M059J (cell line): ENCODE measurements around the gene TBX19. TPM values are rescaled to one million over a fixed set of nuclear protein-coding genes. Genes with fewer than 3 reads are reported as not detected.

ENCODE experiments used
- DNase-seq: peaks from one replicate; pipeline ENCODE4 v3.0.0-alpha.2; 2012; ENCODE audit warnings: low read depth
- total RNA-seq: library from RNA; depleted of rRNA; stranded (reverse); fragments of >200 nt; shearing (Covaris generic); gene quantifications from 2 replicates; pipeline ENCODE4 v1.2.3, GENCODE V29; 2014; rRNA removed

TBX19 gene
- total RNA-seq = 0.54 and 1.1 TPM in 2 replicates

DNA sequence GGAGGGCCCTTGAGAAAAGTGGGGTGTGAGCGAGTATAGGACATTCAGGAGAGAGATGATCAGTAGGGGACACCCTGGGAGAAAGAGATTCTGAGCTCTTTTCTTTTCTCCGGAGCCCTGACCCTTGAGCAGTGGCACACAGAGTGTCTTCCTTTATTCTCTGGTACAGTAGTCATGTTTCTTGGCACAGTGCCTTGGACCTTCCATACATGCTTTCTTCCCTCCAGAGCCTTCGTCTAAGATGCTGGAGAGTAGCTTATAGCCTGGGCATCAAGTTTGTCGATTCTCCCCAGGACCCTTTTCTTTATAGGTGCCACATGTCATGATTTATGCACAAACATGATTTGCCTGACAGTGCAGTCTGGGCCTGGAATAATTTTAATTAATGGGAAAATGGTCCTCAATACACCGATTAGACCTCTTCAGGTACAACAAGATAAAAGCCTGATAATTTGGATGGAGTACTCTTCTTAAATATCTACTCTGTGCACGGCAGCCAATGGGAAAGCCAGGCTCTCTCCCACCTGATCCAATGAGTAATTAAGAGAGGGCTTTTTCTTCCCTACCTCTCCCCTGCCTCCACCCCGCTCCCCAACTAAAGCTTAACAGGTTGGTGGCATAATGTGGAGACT lies at the start of gene TBX19:
Gene TBX19 (plus strand): TSS at position 582 of the 632 bp plus-strand sequence. CDS start 214 bp downstream, outside the sequence.
- no peak for DNase-seq

DNA sequence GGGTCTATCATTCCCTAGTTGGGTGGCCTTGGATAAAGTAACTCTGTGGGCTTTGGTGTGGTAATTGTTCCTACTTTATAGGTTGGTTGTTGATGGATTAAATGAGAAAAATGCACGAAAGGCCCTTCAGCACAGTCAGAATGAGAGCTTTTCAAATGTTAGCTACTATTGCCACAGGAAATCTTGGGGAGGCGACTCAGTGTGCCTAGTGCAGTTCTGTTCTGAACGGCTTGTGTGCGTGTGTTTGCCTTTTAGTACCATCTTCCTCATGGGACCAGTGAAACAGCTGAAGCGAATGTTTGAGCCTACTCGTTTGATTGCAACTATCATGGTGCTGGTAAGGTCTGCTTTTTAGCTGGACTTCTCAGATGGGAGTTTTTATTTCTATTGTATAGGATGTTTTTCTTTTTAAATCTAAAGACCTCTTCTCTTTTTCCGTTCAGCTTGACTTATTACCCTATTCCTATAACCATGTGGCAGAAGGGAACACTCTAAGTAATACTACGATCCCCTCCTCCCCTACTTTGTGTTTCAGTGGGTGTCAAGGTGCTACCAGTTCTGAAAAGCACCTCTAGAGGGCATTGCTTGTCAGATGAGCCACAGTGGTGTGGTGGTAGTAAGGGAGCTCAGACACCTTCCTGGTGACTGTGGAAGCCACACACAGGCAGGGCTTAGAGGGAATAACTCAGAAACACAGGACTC lies 45.7 kb upstream of the TBX19 start:
- peak; percentile 65 for DNase-seq

- DNase-seq = no peak
Observed at GRCh38 chr1:168235548-168235885, 45.2 kb upstream of the TBX19 start.

- DNase-seq = no peak
Observed at GRCh38 chr1:168235937-168236336, 44.7 kb upstream of the TBX19 start.

- no peak for DNase-seq
Observed at GRCh38 chr1:168236836-168237611, 43.7 kb upstream of the TBX19 start.

DNA sequence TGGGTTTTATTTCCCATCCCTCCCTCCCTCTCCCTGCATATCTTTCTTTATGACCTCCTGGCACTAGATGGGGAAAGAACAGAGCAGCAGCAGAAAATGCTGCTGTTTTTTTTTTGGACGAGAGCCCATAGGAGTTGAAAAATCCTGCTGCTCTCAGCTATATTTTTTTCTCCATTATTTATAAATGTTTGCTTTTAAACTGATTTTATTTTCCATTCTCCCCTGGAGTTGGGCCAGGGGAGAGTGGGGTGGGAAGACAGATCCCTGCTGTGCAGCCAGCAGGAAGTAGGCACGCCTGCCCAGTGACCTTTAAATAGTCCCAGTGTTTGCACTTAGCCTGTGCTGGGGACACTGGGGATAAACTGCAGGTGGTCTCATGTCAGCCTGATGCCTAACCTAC lies 37.5 kb upstream of the TBX19 start:
- DNase-seq = no peak

DNA sequence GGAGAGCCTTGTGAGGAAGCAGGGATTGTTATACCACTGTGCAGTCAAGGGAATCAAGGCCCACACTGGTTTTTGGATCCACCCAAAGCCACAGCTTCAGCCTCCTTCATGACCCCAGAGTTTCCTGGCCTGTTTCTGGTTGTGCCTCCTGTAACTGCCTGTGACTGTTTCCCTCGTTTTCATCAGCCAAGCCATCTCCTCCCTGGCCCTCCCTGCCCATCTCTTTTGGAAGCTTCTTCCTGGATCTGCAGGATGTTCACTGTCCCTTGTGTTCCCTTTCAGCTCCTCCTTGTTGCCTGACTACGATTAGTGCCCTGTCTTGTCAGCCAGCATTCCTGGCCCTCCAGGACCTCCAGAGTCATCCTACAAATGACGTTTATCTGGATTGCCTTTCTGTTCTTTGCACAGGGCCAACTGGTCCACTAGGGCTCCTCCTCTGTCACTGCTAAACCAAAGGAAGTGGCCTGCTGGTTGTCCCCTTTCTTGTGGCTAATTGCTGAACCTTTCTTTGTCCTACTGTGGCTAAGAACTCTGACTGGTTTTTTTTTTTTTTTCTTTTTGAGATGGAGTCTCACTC lies 37.0 kb upstream of the TBX19 start:
- DNase-seq = no peak

DNA sequence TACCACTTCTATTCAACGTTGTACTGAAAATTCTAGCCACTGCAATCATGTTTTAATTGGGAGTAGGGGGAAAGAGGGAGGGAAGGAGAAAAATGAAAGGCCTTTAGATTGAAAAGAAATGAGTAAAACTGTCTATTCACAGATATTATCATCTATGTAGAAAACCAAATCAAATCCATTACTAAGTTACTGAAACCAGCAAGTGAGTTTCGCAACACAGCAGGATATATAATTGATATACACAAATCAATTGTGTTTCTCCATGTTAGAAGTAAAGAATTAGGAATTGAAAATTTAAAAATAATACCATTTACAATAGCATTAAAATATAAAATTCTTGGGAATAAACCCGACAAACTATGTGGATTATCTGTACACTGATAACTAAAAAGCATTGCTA lies 35.6 kb upstream of the TBX19 start:
- no peak for DNase-seq

DNA sequence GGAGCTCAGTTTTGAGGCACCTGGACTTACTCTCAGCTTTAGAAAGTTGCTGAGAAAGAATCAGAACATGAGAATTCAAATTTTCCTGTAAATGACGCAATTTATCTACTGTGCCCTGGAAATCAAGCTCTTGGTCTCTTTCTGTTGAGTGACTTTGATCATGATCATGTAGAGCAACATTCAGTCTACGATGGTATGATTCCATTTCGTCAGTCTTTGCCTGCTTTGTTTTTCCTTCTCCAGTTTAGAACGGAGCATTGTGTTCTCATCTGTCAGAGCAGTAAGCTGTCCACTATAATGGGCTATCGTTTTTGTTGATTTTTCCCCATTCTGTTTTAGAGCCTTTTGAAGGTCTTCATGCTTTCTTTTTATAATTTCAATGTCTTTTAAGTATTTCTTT lies 34.2 kb upstream of the TBX19 start:
- DNase-seq = no peak

DNA sequence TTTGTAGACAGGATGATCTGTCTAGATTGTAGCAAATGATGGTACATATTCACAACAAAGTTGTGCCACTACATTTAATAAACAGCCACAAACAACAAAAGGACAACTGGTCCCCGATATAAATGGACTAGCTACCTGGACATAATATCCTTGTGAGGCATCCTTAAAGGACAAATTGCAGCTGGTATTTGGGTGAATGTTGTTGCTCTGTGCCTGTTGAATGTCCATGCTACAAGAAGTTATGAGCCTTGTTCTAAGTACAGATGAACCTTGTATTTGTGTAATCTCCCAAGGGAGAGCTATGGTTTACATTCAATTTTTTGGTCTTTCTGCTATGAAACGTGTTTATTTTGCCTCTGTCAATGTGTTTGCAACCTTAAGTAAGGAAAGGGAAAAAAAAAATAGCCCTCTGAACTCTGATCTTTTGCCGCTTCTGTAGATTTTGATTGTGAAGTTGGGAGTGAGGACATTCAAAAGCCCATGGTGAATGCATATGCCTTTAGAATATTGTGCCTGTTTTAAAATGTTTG lies 28.4 kb upstream of the TBX19 start:
- no peak for DNase-seq

GRCh38 chr1:168256164-168256563 lies 24.5 kb upstream of the TBX19 start:
- no peak for DNase-seq

DNA sequence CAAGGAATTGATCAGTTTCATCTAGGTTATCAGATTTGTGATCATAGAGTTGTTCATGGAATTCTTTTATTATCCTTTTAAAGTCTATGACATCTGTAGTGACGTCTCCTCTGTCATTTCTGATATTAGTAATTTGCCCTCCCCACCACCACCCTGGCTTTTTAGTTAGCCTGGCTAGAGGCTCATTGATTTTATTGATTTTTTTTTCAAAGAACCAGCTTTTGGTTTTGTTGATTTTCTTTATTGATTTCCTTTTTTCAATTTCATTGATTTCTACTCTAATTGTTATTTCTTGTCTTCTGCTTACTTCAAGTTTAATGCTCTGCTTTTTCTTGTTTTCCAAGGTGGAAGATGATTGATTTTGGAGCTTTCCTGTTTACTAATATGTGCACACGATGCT lies 23.3 kb upstream of the TBX19 start:
- DNase-seq = no peak

GRCh38 chr1:168259567-168259966 lies 21.1 kb upstream of the TBX19 start:
- no peak for DNase-seq

DNA sequence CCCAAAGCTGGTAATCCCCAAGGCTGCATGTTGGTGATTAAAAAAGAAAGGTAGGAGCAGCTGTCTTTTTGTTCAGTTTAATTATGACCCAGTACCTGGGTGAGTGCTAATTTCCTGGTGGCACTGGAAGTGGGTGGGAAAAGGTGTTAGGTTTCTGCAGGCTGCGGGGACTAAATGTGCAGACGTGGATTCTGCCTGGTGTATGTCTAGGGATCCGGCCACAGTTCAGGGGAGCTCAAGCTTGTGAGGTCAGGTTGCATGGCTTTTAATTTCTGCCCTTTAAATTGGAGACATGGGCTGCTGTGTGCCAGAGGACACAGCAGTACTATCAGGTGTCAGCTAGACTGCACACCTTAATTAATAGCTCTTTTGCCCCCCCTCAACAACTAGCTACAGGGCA lies 20.3 kb upstream of the TBX19 start:
- DNase-seq = no peak

- DNase-seq = peak; percentile 60
Observed at GRCh38 chr1:168261390-168261789, 19.3 kb upstream of the TBX19 start.

GRCh38 chr1:168263130-168263529 lies 17.5 kb upstream of the TBX19 start:
- no peak for DNase-seq

DNA sequence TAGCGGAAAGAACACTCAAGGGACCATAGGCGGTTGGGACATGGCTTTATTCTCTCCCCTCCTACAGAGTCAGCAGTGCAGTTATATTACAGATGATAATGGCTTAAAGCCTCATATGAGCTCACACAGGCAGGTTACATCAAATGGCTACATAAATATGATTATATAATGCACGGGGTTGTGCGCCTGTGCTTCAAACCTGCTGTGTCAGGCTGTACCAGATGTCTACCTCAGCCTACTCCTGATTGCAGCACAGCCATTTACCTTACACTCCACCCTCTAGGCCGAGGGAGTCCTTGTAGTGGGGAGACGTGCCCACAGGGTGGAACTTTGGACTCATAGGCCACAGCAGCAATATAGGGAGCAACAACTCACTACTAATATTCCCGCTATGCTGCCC lies 16.4 kb upstream of the TBX19 start:
- DNase-seq = no peak

DNA sequence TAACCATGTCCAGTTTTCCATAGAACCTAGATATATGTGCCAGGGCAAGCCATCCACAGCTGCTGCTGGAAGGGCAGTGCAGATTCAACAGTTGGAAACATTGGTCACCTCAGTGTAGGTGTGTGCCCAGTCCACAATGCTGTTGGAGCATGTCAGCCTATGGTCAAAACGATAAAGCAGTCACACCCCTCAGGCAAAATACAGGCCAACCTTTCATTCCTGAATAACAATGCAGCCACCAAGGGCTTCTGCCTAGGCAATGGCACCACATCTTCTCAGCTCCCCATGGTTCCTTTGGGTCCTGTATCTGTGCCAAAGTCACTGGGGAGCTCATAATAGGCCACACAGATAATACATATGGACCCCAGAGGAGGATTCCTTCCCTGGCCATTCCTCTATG lies 15.1 kb upstream of the TBX19 start:
- peak; percentile 68 for DNase-seq

DNA sequence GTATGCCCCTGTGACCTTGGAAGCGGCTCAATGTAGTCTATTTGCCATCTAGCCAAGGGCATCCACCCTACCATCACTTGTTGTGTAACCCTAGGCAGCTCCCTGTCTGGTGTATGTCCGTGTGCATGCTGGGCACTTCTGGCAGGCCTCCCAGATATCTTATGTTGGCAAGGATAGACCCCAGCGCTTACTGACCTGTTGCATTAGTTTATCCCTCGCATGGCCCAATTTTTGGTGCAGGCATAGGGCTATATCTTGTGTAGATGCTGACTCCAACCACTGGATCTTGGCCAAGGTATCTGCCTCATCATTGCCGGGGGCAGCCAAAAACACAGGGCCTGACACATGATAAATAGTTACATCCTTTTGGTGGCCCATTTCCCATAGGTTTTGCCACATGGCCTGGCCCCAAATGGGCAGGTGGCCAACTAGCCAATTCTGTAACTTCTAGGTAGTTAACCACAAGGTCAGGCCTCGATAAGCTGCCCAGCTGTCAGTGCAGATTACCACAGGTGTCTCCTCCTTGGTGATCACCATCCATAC lies 14.0 kb upstream of the TBX19 start:
- peak; percentile 85 for DNase-seq

GRCh38 chr1:168271636-168272035 lies 9.0 kb upstream of the TBX19 start:
- DNase-seq = no peak

DNA sequence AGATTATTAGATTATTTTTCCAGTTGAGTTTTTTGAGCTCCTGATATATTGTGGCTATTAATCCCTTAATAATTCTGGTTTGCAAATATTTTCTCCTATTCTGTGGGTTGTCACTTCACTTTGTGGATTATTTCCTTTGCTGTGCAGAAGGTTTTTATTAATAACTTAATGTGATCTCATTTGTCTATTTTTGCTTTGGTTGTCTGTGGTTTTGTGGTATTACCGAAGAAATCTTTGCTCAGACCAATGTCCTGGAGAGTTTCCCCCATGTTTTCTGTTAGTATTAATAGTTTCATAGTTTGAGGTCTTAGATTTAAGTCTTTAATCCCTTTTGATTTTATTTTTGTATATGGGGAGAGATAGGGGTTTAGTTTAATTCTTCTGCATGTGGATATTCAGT lies 7.1 kb upstream of the TBX19 start:
- DNase-seq = peak; percentile 8

- no peak for DNase-seq
Observed at GRCh38 chr1:168279253-168279652, 1.4 kb upstream of the TBX19 start.
